Cardiac fibroblast (primary cell): ENCODE measurements around the gene BEX3.

Experiments
- DNase-seq, 2 donors: peaks; one replicate each; pipeline versions ENCODE4 v3.0.0 to v3.0.0-alpha.2; 2010; ENCODE audit warnings: low read depth in 2 of 2
- H3K4me3 ChIP-seq, 2 donors: replicated peaks in 1 of 2; 1 replicate in 1 of 2; 2 replicates in 1 of 2; pipeline ENCODE4 v1.5.1; 2011; ENCODE audit warnings: low read depth in 2 of 2, low read length in 2 of 2, mild to moderate bottlenecking in 2 of 2, moderate library complexity in 1 of 2
- TF ChIP-seq, protein P1 (sequence below): IDR thresholded peaks from one replicate; pipeline ENCODE4 v1.5.1; 2011; ENCODE audit warnings: low read depth, mild to moderate bottlenecking, low read length, inconsistent platforms

Gene BEX3

DNA sequence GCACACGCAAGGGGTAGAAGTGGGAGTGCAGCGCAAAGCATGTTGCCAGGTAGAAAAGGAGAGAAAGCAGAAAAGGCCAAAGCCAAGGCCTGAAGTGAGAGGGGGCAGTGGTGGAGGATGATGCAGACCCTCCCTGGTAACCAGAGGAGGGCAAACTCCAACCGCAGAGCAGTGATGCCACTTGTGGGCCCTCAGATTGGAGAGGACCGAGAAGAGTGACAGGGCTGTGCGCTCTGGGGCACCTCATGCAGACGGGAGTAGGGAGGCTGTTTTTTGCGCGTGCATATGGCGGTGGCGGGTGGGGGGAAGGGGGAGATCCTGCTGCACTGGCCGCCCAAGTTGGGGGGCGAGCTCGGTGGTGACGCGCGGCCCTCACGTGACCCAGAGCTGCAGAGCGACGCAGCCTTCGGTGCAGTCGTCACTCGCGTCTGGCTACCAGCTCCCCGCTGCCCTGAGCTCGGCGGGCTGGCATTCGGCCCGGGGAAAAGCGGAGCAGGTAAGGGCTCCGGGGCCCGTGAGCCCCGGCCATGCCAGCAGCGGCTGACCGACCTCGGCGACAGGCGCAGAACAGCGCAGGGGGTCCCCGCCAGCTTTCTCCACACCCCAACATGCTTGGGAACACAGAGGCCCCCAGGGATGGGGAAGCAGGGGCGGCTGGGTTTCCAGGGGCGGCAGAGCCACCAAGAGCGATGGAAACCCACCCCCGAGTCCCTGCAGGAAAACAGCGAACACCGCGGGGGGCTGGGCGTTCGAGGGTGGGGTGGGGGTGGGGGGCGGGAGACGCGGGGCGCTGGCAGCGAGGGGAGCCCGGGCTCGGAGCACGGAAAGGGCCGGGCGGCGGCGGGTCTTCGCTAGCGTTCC is at the start of gene BEX3:
TSS of gene BEX3 (plus strand) at position 421 of the 861 bp plus-strand sequence. CDS start 984 bp downstream, outside the sequence.
- peak within 1 kb of the TSS; percentile 74 to 81 for H3K4me3 ChIP-seq
- TF ChIP-seq, protein P1, sequence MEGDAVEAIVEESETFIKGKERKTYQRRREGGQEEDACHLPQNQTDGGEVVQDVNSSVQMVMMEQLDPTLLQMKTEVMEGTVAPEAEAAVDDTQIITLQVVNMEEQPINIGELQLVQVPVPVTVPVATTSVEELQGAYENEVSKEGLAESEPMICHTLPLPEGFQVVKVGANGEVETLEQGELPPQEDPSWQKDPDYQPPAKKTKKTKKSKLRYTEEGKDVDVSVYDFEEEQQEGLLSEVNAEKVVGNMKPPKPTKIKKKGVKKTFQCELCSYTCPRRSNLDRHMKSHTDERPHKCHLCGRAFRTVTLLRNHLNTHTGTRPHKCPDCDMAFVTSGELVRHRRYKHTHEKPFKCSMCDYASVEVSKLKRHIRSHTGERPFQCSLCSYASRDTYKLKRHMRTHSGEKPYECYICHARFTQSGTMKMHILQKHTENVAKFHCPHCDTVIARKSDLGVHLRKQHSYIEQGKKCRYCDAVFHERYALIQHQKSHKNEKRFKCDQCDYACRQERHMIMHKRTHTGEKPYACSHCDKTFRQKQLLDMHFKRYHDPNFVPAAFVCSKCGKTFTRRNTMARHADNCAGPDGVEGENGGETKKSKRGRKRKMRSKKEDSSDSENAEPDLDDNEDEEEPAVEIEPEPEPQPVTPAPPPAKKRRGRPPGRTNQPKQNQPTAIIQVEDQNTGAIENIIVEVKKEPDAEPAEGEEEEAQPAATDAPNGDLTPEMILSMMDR: no peak
- DNase-seq: peak; percentile 47 to 77

DNA sequence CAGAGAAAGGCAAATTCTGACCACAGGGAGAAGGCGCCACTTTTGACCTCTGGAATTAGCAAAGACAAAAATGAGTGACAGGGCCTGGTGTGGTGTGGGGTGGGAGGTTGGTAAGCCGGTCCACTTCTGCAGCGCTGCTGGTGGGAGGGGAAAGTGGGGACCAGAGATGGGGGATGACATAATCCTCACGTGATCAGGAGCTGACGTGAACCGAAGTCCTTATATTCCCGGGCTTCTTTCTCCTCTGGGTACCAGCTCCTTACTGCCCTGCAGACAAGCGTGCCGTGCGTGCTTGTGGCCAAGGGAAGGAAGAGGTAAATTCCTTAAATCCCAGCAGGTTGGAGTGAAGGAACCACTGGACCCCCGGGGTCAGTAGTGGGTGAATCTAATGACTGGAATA is 46.3 kb upstream of the BEX3 start, which contains the start of gene TCEAL7:
TSS of gene TCEAL7 (plus strand) at position 249 of the 400 bp plus-strand sequence. CDS start 1,165 bp downstream, outside the sequence.
- TF ChIP-seq, protein P1: no peak
- peak; percentile 32 to 33 for DNase-seq

DNA sequence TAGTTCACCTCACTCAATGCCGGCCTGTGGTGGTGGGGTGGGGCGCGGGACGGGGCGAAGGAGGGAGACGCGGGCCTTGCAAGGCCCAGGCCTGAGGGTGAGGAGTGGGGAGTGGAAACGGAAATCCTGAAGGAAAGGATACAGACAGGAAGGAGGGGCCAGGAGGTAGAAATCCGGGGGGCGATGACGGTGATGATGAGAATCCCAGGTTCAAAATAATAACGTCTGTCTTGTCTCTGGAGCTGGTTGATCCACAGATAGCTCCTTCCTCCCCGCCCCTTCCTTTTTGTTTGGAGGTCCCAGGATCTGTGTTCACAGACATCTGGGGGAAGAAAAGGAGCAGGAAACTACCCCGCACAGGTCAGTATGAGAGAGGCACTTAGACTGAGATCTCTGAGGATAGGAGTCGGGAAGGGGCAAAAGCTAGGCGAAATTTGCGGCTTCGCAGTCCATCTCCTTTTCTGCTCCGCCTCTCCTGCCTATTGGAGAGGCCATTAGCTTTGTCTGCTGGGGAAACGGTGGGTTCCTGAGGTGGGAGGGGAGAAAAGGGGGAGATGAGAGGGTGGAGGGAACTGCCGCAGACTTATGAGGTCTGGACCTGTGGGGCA is 45.6 kb upstream of the BEX3 start:
- peak overlapping the region; percentile 13 to 43 for H3K4me3 ChIP-seq
- DNase-seq: peak; percentile 12 to 13
- TF ChIP-seq, protein P1: no peak

More for the DNA sequence above, 46.3 kb upstream of the BEX3 start, which contains the start of gene TCEAL7:
- peak within 1 kb of the TSS; percentile 13 to 43 for H3K4me3 ChIP-seq

- H3K4me3 ChIP-seq: no peak overlapping the region
- no peak for DNase-seq
- TF ChIP-seq, protein P1: no peak
Measured at GRCh38 chrX:103338663-103339062, 37.7 kb upstream of the BEX3 start.

GRCh38 chrX:103343105-103343504 is 33.2 kb upstream of the BEX3 start:
- TF ChIP-seq, protein P1: peak; percentile 65
- H3K4me3 ChIP-seq: no peak overlapping the region
- peak; percentile 66 for DNase-seq

- no peak for DNase-seq
- H3K4me3 ChIP-seq: no peak overlapping the region
- TF ChIP-seq, protein P1: no peak
Measured at GRCh38 chrX:103344606-103345005, 31.7 kb upstream of the BEX3 start.
